B cell (primary cell): ENCODE results near the gene CNPPD1.

Source experiments
- CTCF ChIP-seq: fragments of 200-600 bp; IDR thresholded peaks from one replicate; pipeline ENCODE4 v1.8.0; 2022; ENCODE audit warnings: antibody characterized with exemption, mild to moderate bottlenecking
- EZH2 ChIP-seq: IDR thresholded peaks from 2 replicates; pipeline ENCODE4 v1.6.1; 2012; ENCODE audit warnings: borderline replicate concordance, low read depth, mild to moderate bottlenecking, moderate library complexity, low read length; ENCODE audit not compliant: insufficient read depth, poor library complexity, severe bottlenecking

GRCh38 chr2:219221957-219222518 is 45.3 kb upstream of the CNPPD1 start:
- TF ChIP-seq CTCF: no peak
- TF ChIP-seq EZH2: no peak
